GM23338 (cell line): ENCODE results near the gene HRH2. TPM values are rescaled to one million over a fixed set of nuclear protein-coding genes. Genes with fewer than 3 reads are reported as not detected.

Source experiments
- ATAC-seq: fragments of 200-7000 bp; cut with Tn5 transposase; 3 replicates; pipeline ENCODE4 v1.9.1; 2020
- DNase-seq: peaks from one replicate; pipeline ENCODE4 v3.0.0-alpha.2; 2015; ENCODE audit warnings: low spot score
- H2AFZ ChIP-seq: fragments of 200-600 bp; sonication (generic); 2 replicates; pipeline ENCODE4 v1.8.0; 2016; ENCODE audit warnings: antibody characterized with exemption, mild to moderate bottlenecking, moderate library complexity
- H3F3A ChIP-seq: fragments of 200-600 bp; sonication (generic); replicated peaks from 2 replicates; pipeline ENCODE4 v1.8.0; 2017; ENCODE audit warnings: antibody characterized with exemption, mixed run types, low read depth
- H3K27ac ChIP-seq: fragments of 200-600 bp; sonication (generic); 2 replicates; pipeline ENCODE4 v1.6.1; 2016; ENCODE audit warnings: low read depth
- H3K27me3 ChIP-seq: fragments of 200-600 bp; sonication (generic); 2 replicates; pipeline ENCODE4 v1.8.0; 2016; ENCODE audit warnings: mild to moderate bottlenecking, mixed run types, moderate library complexity; ENCODE audit not compliant: insufficient read depth
- H3K36me3 ChIP-seq: fragments of 200-600 bp; sonication (generic); 2 replicates; pipeline ENCODE4 v1.8.0; 2016; ENCODE audit warnings: mild to moderate bottlenecking; ENCODE audit not compliant: insufficient read depth
- H3K4me1 ChIP-seq: fragments of 200-600 bp; sonication (generic); 2 replicates; pipeline ENCODE4 v1.8.0; 2016; ENCODE audit warnings: mild to moderate bottlenecking, moderate library complexity; ENCODE audit not compliant: insufficient read depth
- H3K4me2 ChIP-seq: fragments of 200-600 bp; sonication (generic); 2 replicates; pipeline ENCODE4 v1.7.1; 2017; ENCODE audit warnings: mixed run types
- H3K4me3 ChIP-seq: fragments of 200-600 bp; sonication (generic); 2 replicates; pipeline ENCODE4 v1.6.1; 2016; ENCODE audit warnings: mixed run types
- H3K79me2 ChIP-seq: fragments of 200-600 bp; sonication (generic); replicated peaks from 2 replicates; pipeline ENCODE4 v1.8.0; 2017; ENCODE audit warnings: mild to moderate bottlenecking; ENCODE audit not compliant: insufficient read depth
- H3K9me2 ChIP-seq: fragments of 200-600 bp; sonication (generic); 2 replicates; pipeline ENCODE4 v1.8.0; 2017; ENCODE audit not compliant: insufficient read depth
- H4K20me1 ChIP-seq: fragments of 200-600 bp; sonication (generic); replicated peaks from 2 replicates; pipeline ENCODE4 v1.8.0; 2017; ENCODE audit warnings: mild to moderate bottlenecking; ENCODE audit not compliant: insufficient read depth
- H3K27ac Mint-ChIP-seq: 2 replicates; pipeline ENCODE4 v1.8.0; 2020; ENCODE audit warnings: inconsistent platforms, mild to moderate bottlenecking, moderate library complexity, mixed read lengths
- H3K27me3 Mint-ChIP-seq: 3 replicates; pipeline ENCODE4 v1.8.0; 2022; ENCODE audit warnings: low read depth, mild to moderate bottlenecking, moderate library complexity, mixed read lengths, inconsistent platforms; ENCODE audit not compliant: insufficient read depth, poor library complexity
- H3K36me3 Mint-ChIP-seq: 3 replicates; pipeline ENCODE4 v1.8.0; 2021; ENCODE audit warnings: low read depth, mild to moderate bottlenecking, inconsistent platforms, moderate library complexity, mixed read lengths
- H3K4me1 Mint-ChIP-seq: 3 replicates; pipeline ENCODE4 v1.8.0; 2020; ENCODE audit warnings: mild to moderate bottlenecking, inconsistent platforms, mixed read lengths
- H3K4me3 Mint-ChIP-seq: 3 replicates; pipeline ENCODE4 v1.8.0; 2021; ENCODE audit warnings: moderate library complexity, mild to moderate bottlenecking, inconsistent platforms, mixed read lengths
- H3K9me3 Mint-ChIP-seq: 3 replicates; pipeline ENCODE4 v1.8.0; 2020; ENCODE audit warnings: moderate library complexity, mild to moderate bottlenecking, inconsistent platforms, mixed read lengths
- EZH2 ChIP-seq: fragments of 200-600 bp; sonication (generic); IDR thresholded peaks from one replicate; pipeline ENCODE4 v1.8.0; 2017; ENCODE audit warnings: antibody characterized with exemption, mild to moderate bottlenecking, low read depth; ENCODE audit not compliant: unreplicated experiment
- NANOG ChIP-seq: IDR thresholded peaks from 2 replicates; pipeline ENCODE4 v1.6.1; 2016; ENCODE audit warnings: antibody characterized with exemption, borderline replicate concordance
- POLR2AphosphoS5 ChIP-seq: IDR thresholded peaks from 2 replicates; pipeline ENCODE4 v1.6.1; 2016; ENCODE audit warnings: antibody characterized with exemption, low read depth
- polyA plus RNA-seq: library from polyadenylated mRNA; unstranded; fragments of >200 nt; fragmentation: Nextera tagmentation; extraction: Ambion mirVana; gene quantifications from 2 replicates; pipeline ENCODE4 v1.2.1, GENCODE V29; 2016
- total RNA-seq: library from RNA; depleted of rRNA; stranded (reverse); fragments of >200 nt; shearing (Covaris generic); gene quantifications from 2 replicates; pipeline ENCODE4 v1.2.3, GENCODE V29; 2014
- TF ChIP-seq, protein P1 (sequence below): fragments of 250-450 bp; sonication (Bioruptor Pico); IDR thresholded peaks from 2 replicates; pipeline ENCODE4 v1.5.0; 2020; ENCODE audit warnings: mild to moderate bottlenecking, moderate library complexity
- TF ChIP-seq, protein P2 (sequence below): IDR thresholded peaks from one replicate; pipeline ENCODE4 v1.6.1; 2018; ENCODE audit warnings: antibody characterized with exemption; ENCODE audit not compliant: unreplicated experiment

HRH2 gene
- total and polyA plus RNA-seq, 2 experiments from 2014 or later = 6.8 to 7.0 TPM

DNA sequence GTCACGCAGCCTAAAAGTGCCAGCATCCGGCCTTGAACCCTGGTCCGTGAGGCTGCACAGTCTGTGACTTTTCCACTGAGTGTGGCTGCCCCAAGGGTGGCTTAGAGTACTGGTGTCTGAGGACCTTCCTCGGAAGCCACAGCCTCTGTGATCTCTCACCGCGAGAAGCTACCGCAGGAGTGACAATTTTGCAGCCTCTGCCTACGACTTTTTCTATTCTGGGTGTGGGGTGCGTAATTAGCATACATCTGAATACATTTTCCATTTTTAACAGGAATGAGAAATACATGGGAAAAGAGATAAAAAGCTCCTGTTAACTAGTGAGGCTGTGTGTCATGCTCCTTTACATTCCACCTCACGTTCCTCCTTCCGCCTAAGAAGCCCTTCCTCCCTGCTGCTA lies 48.3 kb upstream of the HRH2 start (continued):
- TF ChIP-seq, protein P1, sequence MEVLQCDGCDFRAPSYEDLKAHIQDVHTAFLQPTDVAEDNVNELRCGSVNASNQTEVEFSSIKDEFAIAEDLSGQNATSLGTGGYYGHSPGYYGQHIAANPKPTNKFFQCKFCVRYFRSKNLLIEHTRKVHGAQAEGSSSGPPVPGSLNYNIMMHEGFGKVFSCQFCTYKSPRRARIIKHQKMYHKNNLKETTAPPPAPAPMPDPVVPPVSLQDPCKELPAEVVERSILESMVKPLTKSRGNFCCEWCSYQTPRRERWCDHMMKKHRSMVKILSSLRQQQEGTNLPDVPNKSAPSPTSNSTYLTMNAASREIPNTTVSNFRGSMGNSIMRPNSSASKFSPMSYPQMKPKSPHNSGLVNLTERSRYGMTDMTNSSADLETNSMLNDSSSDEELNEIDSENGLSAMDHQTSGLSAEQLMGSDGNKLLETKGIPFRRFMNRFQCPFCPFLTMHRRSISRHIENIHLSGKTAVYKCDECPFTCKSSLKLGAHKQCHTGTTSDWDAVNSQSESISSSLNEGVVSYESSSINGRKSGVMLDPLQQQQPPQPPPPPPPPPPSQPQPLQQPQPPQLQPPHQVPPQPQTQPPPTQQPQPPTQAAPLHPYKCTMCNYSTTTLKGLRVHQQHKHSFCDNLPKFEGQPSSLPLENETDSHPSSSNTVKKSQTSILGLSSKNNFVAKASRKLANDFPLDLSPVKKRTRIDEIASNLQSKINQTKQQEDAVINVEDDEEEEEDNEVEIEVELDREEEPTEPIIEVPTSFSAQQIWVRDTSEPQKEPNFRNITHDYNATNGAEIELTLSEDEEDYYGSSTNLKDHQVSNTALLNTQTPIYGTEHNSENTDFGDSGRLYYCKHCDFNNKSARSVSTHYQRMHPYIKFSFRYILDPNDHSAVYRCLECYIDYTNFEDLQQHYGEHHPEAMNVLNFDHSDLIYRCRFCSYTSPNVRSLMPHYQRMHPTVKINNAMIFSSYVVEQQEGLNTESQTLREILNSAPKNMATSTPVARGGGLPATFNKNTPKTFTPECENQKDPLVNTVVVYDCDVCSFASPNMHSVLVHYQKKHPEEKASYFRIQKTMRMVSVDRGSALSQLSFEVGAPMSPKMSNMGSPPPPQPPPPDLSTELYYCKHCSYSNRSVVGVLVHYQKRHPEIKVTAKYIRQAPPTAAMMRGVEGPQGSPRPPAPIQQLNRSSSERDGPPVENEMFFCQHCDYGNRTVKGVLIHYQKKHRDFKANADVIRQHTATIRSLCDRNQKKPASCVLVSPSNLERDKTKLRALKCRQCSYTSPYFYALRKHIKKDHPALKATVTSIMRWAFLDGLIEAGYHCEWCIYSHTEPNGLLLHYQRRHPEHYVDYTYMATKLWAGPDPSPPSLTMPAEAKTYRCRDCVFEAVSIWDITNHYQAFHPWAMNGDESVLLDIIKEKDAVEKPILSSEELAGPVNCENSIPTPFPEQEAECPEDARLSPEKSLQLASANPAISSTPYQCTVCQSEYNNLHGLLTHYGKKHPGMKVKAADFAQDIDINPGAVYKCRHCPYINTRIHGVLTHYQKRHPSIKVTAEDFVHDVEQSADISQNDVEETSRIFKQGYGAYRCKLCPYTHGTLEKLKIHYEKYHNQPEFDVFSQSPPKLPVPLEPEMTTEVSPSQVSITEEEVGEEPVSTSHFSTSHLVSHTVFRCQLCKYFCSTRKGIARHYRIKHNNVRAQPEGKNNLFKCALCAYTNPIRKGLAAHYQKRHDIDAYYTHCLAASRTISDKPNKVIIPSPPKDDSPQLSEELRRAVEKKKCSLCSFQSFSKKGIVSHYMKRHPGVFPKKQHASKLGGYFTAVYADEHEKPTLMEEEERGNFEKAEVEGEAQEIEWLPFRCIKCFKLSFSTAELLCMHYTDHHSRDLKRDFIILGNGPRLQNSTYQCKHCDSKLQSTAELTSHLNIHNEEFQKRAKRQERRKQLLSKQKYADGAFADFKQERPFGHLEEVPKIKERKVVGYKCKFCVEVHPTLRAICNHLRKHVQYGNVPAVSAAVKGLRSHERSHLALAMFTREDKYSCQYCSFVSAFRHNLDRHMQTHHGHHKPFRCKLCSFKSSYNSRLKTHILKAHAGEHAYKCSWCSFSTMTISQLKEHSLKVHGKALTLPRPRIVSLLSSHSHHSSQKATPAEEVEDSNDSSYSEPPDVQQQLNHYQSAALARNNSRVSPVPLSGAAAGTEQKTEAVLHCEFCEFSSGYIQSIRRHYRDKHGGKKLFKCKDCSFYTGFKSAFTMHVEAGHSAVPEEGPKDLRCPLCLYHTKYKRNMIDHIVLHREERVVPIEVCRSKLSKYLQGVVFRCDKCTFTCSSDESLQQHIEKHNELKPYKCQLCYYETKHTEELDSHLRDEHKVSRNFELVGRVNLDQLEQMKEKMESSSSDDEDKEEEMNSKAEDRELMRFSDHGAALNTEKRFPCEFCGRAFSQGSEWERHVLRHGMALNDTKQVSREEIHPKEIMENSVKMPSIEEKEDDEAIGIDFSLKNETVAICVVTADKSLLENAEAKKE (CRISPR knock-in tag) = no peak
- TF ChIP-seq, protein P2, sequence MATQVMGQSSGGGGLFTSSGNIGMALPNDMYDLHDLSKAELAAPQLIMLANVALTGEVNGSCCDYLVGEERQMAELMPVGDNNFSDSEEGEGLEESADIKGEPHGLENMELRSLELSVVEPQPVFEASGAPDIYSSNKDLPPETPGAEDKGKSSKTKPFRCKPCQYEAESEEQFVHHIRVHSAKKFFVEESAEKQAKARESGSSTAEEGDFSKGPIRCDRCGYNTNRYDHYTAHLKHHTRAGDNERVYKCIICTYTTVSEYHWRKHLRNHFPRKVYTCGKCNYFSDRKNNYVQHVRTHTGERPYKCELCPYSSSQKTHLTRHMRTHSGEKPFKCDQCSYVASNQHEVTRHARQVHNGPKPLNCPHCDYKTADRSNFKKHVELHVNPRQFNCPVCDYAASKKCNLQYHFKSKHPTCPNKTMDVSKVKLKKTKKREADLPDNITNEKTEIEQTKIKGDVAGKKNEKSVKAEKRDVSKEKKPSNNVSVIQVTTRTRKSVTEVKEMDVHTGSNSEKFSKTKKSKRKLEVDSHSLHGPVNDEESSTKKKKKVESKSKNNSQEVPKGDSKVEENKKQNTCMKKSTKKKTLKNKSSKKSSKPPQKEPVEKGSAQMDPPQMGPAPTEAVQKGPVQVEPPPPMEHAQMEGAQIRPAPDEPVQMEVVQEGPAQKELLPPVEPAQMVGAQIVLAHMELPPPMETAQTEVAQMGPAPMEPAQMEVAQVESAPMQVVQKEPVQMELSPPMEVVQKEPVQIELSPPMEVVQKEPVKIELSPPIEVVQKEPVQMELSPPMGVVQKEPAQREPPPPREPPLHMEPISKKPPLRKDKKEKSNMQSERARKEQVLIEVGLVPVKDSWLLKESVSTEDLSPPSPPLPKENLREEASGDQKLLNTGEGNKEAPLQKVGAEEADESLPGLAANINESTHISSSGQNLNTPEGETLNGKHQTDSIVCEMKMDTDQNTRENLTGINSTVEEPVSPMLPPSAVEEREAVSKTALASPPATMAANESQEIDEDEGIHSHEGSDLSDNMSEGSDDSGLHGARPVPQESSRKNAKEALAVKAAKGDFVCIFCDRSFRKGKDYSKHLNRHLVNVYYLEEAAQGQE = no peak
- TF ChIP-seq POLR2AphosphoS5 (no peak), EZH2 (no peak), NANOG (no peak)

DNA sequence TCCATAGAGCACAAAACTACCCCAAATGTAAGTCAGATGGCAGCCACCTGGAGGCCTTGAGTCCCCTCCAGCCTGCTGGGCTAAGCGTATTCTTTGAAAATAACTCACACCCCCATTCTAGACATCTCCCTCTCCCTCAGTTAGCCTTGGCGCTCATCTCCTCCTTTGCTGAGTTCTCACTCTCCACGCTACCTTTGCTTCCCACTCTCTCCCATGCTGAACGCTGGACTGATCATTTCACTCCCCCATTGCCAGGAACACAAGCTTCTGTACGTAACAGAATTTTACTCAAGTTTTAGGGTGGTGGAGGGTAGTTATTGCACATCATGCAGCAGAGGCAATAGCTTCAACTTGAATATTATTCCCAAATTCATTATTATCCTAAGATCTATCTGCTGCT lies 47.5 kb upstream of the HRH2 start:
- Mint-ChIP-seq H3K27ac (no peak overlapping the region), H3K4me3 (no peak overlapping the region; the same call in 2 of the 3 replicates), H3K36me3 (peaks cover 16% of the 10 kb centered on the region), H3K4me1 (peaks cover 8% of the 10 kb centered on the region), H3K9me3 (peaks cover 17% of the 10 kb centered on the region), H3K27me3 (peaks cover 4% of the 10 kb centered on the region)
- Histone ChIP-seq H3K9me2 (no peaks in the 10 kb centered on the region), H3K4me1 (0 out of 2 replicates have a peak, but pooled peaks cover under 1% of the 10 kb centered on the region), H3K4me3 (no peak overlapping the region), H3K36me3 (peaks cover 6% of the 10 kb centered on the region; the same call in 1 of the 2 replicates), H3K27me3 (no peaks in the 10 kb centered on the region), H3K4me2 (no peak overlapping the region), H3F3A (0 out of 2 replicates have a peak, but pooled peaks cover 5% of the 10 kb centered on the region), H3K27ac (no peak overlapping the region), H2AFZ (peak overlapping the region; percentile 28; the same call in 1 of the 2 replicates), H4K20me1 (no peaks in the 10 kb centered on the region), H3K79me2 (no peaks in the 10 kb centered on the region)
- no peak for DNase-seq
- ATAC-seq = no peak
- TF ChIP-seq, protein P2 = no peak
